ENCODE results near the gene ASB7. TPM values are rescaled to one million over a fixed set of nuclear protein-coding genes. Genes with fewer than 3 reads are reported as not detected.

ASB7 gene
- total RNA-seq, 1 donor = 13.8 TPM

DNA sequence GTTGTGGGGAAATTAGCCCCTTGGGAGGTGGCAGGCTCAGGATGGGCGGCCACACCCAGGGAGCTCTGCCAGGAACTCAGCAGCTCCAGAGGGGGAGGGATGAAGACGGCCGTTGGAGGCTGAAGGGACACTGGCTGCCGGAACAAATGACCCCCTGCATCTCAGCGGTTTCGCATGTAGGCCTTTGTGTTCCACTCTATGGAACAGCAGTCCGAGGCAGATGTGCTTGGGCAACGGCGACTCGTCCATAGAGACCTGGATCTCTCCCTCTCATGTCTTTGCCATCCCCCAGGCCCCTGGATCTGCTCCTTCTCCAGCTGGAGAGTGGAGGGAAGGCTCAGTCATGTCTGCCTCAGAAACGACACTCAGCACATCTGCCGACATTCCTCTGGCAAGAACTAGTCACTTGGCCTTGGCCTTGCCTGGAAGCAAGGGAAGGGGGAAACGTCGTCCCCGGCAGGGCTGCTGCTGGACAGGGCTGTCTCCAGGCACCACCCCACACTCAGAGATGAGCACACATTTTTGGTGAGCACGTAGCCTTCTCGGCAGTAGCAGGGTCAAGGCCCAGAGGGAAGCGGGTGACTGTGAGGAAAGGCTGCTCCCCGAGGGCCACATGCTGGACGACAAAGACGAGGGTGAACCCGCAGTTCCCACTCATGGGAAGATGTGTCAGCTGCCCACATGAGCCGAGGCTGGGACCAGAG lies 83.8 kb downstream of the ASB7 start:
- DNase-seq (ENCODE audit: low read depth) = no peak
- TF ChIP-seq, protein P1, sequence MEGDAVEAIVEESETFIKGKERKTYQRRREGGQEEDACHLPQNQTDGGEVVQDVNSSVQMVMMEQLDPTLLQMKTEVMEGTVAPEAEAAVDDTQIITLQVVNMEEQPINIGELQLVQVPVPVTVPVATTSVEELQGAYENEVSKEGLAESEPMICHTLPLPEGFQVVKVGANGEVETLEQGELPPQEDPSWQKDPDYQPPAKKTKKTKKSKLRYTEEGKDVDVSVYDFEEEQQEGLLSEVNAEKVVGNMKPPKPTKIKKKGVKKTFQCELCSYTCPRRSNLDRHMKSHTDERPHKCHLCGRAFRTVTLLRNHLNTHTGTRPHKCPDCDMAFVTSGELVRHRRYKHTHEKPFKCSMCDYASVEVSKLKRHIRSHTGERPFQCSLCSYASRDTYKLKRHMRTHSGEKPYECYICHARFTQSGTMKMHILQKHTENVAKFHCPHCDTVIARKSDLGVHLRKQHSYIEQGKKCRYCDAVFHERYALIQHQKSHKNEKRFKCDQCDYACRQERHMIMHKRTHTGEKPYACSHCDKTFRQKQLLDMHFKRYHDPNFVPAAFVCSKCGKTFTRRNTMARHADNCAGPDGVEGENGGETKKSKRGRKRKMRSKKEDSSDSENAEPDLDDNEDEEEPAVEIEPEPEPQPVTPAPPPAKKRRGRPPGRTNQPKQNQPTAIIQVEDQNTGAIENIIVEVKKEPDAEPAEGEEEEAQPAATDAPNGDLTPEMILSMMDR (IDR thresholded peaks at IDR 0.05; ENCODE audit: insufficient read depth, low read length) = no peak
- H3K4me3 ChIP-seq (ENCODE audit: low read depth, low read length) = no peak overlapping the region

DNA sequence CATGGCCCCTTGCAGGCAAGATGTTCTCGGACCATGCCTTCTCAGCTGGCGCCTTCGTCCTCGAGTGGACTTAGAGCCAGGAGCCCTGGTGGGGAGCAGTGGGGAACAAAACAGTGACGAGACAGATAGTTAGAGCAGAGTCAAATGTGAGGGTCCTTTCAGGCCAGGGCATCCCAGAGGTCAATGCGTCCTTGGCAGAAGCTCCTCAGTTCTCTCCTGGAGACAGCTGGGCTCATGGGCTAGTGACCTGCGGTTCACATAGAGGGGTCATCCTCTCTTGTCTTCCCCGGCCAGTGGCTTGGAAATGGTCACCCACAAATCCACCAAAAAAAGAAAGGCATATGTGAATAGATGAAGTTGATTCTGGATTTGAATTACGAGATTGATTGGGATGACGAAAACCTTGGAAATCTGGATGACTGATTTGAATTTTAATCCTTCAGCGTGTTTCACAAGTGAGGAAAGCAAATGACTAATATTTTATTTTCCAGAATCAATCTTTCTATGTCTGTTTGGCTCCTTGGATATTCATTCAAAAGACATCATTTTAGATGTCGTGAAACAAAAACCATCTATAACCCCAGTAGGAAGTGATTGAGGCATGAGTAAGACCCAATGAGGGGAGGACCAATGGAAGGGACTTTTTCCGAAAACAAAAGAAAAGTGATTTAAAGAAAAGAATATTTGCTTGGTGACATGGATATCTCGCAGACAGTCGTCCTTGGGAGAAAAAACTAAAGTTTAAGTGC lies 84.5 kb downstream of the ASB7 start:
- peak; percentile 90 for DNase-seq (ENCODE audit: low read depth)
- TF ChIP-seq, protein P1 (IDR thresholded peaks at IDR 0.05; ENCODE audit: insufficient read depth, low read length) = no peak
- peak overlapping the region; percentile 14 for H3K4me3 ChIP-seq (ENCODE audit: low read depth, low read length)

DNA sequence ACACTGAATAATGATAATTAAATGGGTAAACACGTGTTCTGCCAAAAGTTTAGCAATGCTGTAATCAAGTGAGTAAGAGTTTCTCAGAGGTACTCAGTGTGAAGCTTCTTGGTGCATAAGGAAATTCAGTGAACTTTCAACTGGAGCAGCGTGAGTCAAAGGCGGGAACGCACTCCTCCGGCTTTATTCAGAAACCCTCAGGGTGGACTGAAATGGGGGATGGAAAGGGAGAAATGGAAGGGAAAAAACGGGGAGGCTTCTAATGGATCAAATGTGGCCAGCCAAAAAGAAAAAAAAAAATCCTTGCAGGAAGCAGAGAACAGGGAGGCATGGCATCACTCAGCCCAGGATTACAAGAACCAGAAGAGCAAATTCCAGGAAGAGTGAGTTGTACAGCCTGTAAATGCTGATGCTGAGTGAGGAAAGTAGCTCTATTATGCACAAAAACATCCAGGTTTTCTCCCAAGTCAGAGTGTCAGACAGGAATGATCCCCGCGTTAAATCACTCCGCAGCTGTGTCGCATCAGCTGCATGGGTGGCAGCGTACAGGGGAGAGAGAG lies 85.3 kb downstream of the ASB7 start:
- peak; percentile 89 for DNase-seq (ENCODE audit: low read depth)
- TF ChIP-seq, protein P1 (IDR thresholded peaks at IDR 0.05; ENCODE audit: insufficient read depth, low read length) = no peak

DNA sequence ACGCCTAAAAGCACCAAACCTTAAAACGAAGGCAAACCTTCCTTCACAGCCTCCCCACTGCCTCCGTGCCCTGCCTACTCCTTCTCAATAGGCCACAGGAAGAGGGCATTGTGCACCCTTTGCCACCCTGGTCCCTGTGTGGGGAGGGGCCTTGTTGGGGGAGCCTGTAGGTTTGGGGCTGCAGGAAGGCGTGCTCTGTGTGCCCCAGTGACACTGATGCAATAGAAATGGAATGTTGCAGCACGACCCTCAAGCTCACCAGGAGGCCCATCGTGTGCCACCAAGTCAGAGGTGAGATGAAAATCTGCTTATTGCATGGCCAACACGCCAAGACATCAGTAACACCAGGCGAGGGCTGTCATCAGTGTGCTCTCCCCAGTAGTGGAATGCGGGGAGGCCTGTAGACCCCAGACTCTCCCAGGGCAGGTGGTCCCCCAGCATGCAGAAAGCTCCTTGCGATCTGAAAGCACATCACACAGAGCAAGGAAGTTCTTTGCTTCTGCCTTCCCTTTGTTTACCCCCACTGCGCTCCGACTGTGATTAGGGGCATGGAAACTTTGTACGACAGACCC lies 86.2 kb downstream of the ASB7 start:
- DNase-seq (ENCODE audit: low read depth) = no peak
- TF ChIP-seq, protein P1 (IDR thresholded peaks at IDR 0.05; ENCODE audit: insufficient read depth, low read length) = no peak
- H3K4me3 ChIP-seq (ENCODE audit: low read depth, low read length) = no peak overlapping the region

More for the DNA sequence above, 85.3 kb downstream of the ASB7 start:
- H3K4me3 ChIP-seq (ENCODE audit: low read depth, low read length) = peak overlapping the region; percentile 17

DNA sequence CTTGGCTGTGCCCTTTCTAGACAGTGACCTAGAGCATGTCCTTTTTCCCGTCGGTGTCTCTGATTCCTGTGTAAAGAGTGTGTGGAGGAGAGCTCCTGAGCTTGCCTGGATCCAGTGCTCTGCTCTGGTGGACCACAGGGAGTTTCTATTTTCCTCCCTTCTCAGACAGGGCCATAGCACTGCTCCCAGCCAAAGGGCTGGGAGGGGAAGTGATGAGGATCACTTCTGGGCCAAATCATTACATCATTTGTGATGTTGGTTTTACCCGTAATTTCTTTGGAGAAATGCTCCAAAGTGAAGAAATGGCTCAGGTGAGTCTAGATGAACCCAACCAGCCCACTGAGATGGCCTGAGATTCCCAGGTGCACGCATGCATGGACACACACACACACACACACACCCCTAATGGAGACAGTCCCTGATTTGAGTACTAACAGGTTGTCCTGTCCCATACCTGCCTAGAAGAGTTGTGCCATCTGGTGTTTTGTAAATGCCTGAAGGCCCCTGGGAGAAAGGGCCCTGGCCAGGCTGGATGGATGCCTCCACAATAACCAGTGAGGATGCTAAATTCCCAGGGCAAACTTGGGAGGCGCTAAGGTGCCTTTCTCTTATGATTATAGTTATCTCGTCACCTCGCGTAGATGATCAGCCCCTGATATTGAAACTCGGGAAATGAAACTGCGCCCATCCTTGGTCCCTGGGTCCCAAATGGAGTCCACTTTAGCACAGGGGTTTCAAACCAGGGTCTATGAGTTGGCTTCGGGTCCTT lies 86.9 kb downstream of the ASB7 start:
- TF ChIP-seq, protein P1 (IDR thresholded peaks at IDR 0.05; ENCODE audit: insufficient read depth, low read length) = no peak

More for the DNA sequence above, 86.9 kb downstream of the ASB7 start:
- H3K4me3 ChIP-seq (ENCODE audit: low read depth, low read length) = no peak overlapping the region
- DNase-seq (ENCODE audit: low read depth) = no peak

All from fibroblast of the aortic adventitia (primary cell).